Kasumi-1 (cell line): ENCODE data around the gene ALG3.

ENCODE experiments used
- DNase-seq, 2 experiments: peaks; one replicate each; lab custom pipeline; 2025; lab: John Stamatoyannopoulos, UW

ALG3 gene

GRCh38 chr3:184234671-184235380, 13.9 kb downstream of the ALG3 start:
- no peak for DNase-seq

GRCh38 chr3:184234224-184234623, 14.5 kb downstream of the ALG3 start:
- no peak for DNase-seq

- no peak for DNase-seq
These were observed 15.5 kb downstream of the ALG3 start for GRCh38 chr3:184233127-184233843.

- DNase-seq = no peak
These were observed 17.1 kb downstream of the ALG3 start for GRCh38 chr3:184231671-184232070.

GRCh38 chr3:184230603-184231528, 17.9 kb downstream of the ALG3 start:
- DNase-seq = no peak

GRCh38 chr3:184230081-184230602, 18.6 kb downstream of the ALG3 start:
- DNase-seq = no peak

- DNase-seq = peak; percentile 46 to 54
These were observed 19.2 kb downstream of the ALG3 start, which contains the start of gene VWA5B2 for GRCh38 chr3:184229394-184230080. Gene VWA5B2 (plus strand): TSS chr3:184229585. CDS start chr3:184230529, 944 bp downstream.

- DNase-seq = no peak
These were observed 20.2 kb downstream of the ALG3 start for GRCh38 chr3:184228376-184229137.

GRCh38 chr3:184227481-184227935, 21.3 kb downstream of the ALG3 start:
- peak; percentile 25 to 66 for DNase-seq

- DNase-seq = no peak
These were observed 24.8 kb downstream of the ALG3 start for GRCh38 chr3:184223946-184224345.

- DNase-seq = no peak
These were observed 26.2 kb downstream of the ALG3 start for GRCh38 chr3:184222521-184222920.

GRCh38 chr3:184218814-184219213, 29.9 kb downstream of the ALG3 start:
- no peak for DNase-seq

GRCh38 chr3:184211718-184212117, 37.0 kb downstream of the ALG3 start:
- DNase-seq = no peak

GRCh38 chr3:184211297-184211696, 37.5 kb downstream of the ALG3 start:
- no peak for DNase-seq

GRCh38 chr3:184209146-184209923, 39.4 kb downstream of the ALG3 start:
- no peak for DNase-seq

- DNase-seq = no peak
These were observed 45.2 kb downstream of the ALG3 start for GRCh38 chr3:184203526-184203925.

GRCh38 chr3:184200825-184201224, 47.9 kb downstream of the ALG3 start:
- no peak for DNase-seq

- no peak for DNase-seq
These were observed 50.3 kb downstream of the ALG3 start for GRCh38 chr3:184198509-184198908.

GRCh38 chr3:184196536-184196935, 52.2 kb downstream of the ALG3 start:
- DNase-seq = no peak
